GM21423 (cell line): Measurements from ENCODE around the gene CDYL.

Source experiments
- ATAC-seq: cut with Tn5 transposase; IDR thresholded peaks from one replicate; pipeline ENCODE4 v1.9.1; 2021; ENCODE audit warnings: mild to moderate bottlenecking, moderate library complexity; ENCODE audit not compliant: unreplicated experiment

CDYL gene

DNA sequence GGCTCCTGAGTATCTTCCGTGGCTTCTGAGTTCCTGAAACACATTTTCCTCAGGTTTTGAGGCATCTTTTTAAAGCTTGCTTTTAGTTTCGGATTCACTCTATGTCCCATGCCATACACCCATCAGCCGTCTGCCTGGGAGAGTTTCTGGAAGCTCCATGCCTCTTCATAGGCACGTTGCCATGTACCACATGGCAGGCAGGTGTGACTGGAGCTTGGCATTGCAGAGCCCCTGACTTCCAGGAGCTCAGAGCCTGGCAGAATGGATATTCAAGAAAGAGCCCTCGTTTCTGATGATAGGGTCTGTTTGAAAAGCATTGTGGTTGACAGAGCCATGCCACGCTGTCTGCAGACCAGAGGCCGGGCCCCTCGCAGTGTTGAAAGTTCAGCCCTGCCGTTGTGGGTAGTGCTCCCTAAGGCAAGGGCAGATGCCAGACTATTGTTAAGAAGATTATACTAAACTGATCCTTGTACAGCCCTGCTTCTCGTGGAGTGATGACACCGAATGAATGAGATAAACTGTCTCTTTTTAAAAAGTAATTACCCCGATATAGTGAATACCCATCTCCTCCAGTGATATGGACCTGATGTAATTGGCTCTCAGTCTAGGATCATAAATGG lies 127.7 kb downstream of the CDYL start:
- ATAC-seq: no peak

DNA sequence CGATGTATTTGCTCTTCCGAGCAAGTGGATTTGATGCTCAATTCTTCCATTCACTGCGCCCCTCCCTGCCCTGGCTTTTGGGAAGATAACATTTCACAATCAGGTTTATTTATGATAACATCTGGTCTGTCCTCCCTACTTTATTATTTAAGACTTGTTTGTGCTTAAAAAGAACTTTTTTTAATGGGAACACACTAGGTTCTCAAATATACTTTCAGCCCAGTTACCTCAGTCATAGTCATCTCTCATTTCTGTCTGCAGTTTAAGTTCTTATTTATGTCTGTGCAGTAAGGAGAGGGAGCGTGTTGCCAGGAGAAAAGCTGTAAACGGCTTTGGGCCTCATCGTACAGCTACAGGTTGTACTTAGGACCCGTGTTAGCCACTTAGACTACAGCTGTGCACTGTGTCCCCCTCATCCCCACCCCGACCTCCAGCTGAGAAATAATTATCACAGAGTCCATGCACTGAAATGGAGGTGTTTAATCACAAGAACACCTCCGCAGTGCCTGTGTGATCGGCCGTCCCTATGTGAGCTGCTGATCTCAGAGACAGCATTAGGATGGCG lies 128.3 kb downstream of the CDYL start:
- no peak for ATAC-seq

DNA sequence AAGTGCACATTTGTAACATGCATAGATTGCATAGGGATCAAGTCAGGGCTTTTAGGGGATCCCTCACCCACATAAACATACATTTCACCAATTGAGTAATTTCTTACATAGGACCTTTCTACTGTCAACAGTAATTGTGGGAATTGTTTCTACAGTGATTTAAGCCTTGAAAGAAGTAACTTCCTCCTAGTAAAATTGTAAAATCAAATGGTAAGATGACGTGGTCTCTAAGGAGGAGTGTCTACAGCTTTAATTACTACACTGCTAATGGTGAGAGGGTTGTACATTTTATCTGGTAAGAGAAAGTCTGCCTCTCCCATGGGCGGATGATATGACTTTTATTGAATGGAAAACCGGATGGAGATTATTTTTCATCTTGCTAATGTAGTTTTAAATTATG lies 129.6 kb downstream of the CDYL start:
- no peak for ATAC-seq

DNA sequence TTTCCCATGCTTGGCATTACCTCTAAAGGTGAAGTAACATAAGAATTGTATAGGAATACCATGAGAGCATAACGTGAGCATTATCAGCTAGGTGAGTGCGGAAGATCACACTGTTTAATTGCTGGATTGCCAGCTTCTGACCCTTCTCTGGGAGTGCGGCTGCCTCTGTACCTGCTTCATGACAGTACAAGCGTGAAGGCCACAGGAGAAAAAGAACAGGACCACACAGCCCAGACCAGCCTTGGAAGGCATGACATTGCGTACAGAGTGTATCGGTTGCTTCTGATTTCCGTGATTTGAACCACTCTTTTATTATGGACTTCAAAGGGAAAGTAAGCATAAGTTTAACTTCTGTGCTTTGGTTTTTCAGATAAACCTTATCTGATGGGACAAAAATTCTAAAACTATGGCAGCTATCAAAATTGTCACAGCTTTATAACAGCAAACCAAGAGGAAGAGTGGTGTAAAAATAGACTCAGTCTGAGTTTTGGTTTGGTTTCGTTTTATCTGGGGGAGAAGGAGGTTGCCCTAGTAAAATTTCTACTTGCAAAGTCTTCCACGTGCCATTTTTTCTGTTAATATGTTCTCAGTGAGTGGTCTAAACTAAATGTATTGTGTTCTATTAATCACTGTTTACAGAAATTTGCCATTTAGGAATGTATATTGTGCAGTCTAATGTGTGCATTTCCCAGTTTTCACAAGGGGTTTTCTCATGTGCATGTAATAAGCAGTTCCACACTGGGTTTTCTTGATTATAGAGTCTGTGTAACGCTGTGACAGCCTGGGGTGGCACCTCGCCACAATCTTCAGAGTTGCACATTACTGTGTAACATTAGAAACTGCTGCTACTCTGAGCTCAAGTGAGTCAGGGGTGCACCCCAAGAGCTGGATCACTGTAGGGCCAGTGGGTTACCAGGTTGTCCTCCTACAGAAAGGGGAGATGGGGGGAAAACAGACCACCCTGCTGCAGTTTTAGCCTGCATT lies 130.4 kb downstream of the CDYL start:
- ATAC-seq: no peak

DNA sequence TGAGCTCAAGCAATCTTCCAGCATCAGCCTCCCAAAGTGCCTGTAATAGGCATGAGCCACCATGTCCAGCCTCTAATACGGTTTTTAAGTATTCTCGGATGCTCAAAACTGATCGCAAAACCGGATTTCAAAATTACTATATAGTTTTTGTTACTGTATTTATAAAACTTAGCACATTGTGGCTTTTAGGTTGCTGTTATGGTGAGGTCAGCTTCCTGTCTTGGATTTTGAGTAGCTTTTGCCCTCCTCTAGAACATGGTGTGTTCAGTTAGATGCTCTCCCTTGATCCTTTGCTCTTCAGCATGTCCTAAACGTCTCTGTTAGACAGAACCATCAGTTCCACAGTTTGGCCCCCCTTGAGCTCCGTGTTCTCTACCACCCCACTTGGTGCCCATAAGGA lies 131.4 kb downstream of the CDYL start:
- ATAC-seq: no peak

DNA sequence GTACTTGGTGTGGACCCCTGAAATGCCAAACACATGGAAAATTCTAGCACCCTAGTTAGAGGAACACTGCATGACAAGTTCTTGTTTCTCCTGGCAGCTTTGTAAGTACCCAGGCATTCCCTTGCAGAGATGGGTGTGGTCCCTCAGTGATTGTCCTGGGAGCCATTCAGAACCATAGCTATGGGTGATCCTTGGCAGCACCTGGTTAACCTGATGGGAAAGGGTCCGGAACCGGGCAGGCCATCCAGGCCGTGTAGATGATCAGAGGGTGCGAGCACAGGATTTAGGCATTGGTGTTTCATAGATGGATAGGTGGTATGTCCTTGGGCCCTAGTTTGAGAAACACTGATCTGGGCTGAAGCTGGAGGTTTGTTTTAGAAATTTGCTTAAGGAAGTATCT lies 131.9 kb downstream of the CDYL start:
- no peak for ATAC-seq

DNA sequence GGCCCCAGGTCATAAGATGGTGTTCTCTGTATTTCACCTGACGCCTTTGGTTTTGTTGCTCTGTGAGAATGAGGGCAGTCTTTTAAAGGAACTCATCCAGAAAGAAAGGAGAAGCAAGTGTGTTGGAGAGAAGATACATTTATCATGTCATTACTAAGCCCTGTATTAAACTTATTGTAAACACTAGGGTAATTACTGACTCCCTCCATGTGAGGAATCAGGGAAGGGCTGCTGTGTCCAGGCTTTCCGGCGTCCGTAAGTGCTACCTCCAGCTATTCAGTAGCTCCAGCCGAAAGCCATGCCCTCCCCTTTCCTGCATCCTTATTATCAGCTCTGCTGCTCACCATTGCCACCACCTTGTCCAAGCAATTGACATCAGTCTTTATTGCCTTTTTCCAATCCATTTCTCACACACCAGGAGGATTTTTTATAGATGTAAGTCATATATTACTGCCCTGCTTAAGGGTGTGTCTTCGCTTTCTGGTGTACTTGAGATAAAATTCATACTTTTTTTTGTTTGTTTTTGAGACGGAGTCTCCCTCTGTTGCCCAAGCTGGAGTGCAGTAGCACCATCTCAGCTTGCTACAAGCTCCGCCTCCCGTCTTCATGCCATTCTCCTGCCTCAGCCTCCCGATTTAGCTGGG lies 133.0 kb downstream of the CDYL start:
- ATAC-seq: no peak

DNA sequence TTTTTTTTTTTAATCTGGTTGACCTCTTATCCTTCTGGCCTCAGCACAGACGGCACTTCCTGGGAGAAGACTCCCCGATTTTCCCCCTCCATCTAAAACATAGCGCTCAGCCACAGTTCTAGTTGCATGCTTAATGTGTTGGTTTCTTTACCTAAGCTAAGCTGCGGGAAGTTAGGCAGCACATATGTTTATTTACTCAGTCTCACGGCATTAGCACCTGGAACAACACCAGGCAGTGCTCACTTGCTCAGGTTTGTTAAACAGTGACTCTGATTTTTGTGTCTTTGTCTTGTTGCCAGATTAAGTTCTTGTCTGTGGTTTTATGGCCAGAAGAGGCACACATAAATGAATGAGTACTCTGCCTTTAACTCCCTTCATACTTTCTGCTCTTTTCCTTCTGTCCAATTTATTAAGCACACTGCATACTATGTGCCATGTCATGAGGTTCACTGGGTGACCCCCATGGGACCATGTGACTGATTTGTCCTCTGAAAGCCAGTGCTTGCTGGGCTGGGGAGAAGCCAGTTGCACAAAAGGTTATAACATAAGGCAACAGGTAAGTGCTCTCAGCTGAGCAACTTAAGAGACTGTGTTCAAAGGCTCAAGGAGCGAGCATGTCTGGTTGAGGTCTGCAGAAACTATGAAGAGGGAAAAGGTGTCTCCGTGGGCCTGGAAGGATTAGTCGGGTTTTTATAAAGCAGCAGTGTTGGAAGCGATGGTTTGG lies 134.0 kb downstream of the CDYL start:
- no peak for ATAC-seq

DNA sequence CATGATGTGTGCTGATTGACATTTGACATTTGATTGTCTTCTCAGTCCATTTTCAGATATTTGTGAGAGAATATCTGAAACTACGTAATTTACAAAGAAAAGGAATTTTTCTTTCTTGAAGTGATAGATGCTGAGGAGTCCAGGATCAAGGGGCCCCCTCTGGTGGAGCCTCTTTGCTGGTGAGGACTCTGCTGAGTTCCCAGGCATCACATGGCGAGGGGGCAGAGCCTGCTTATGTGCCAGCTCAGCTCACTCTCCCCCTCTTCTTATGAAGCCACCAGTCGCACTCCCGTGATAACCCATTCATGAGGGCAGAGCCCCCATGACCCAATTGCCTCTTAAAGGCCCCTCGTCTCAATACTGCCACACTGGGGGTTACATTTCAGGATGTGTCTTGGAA lies 136.4 kb downstream of the CDYL start:
- ATAC-seq: no peak

DNA sequence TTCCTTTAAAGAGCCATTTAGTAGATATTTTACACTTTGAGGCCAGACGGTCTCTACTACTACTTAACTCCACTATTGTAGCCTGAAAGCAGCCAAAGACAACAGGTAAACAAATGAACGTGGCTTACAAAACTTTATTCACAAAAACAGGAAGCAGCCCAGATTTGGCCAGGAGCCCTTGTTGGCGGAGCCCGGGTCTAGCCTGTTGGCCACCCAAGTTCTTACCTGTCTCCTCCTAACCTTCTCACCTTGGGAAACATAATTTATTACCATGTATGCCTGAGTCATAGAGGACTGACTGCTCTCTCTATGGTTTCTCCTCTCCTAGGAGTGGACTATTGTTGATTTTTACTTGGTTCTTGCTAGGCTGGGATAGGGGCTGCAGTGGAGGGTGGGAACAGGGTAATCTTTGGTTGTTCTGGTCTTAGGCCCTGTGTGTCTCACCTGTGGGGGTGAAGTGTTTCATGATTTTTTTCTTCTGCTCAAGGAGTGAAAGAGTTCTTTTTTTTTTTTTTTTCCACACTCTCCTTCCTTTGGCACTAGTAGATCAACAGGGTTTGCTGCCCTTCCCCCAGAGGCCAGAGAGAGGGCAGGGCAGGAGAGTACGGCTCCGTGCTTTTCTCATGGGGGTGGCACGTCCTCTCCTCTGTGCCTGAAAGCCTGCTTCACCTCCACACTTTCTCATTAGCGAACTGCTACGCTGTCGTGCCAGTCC lies 137.7 kb downstream of the CDYL start:
- no peak for ATAC-seq

DNA sequence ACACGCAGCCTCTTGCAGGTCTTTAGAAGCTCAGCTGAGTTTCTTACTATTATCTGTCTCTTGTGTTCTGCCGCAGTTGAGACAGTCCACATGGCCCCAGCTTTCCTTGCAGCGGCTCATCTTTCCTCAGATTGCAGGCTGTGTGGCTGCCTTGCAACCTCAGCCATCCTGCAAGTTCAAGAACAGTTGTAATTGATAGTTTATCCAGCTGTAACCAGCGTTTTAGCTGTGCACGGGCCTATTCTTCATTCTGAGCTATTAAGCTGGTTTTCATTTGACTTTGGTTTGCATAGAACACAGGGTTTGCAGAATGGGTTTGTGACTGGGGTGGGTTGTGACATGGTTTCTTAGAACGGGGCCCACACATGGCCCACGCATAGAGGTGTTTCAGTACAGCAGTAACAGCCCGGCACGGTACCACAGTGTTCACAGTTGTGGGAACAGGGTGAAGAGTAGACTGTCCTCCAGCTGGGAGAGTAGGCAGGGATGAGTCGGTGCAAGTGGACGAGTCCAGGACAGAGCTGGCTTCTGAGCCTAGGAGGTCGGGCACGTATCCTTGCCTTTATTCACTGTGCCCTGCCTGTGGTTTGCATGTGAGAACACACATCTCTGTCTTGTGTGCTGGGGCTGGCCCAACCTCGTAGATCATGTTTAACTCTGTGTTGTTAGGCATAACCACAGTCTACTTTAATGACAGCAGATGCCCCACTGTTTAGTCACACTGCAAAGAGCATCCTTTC lies 138.4 kb downstream of the CDYL start:
- no peak for ATAC-seq

DNA sequence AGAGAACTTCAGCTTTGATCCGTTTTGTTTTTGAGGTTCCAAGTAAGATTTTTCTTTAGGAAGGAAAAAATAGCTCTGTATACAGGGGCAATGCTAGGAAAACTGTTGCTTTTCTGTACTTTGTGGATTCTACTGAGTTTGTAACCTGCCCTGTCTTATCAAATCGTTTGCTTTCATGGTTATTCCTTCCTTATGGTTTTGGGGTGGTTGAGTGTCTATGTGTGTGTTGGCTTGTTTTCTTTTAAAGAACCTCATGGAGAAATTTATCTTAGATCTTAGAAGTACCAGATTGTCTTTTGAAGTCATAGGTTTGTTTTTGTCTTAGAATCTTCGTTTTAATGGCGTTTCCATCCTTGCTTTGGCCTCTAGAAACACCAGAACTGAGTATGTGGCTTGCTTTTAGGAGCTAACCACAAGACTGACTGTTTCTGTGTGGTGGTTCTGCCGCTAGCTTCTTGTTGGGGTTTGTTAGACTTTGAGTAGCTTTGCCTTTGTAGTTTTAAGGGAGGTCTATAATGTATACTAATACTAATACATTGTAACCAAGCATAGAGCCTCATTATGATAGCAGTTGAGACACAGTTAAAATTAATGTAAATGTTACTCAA lies 140.9 kb downstream of the CDYL start:
- ATAC-seq: no peak

DNA sequence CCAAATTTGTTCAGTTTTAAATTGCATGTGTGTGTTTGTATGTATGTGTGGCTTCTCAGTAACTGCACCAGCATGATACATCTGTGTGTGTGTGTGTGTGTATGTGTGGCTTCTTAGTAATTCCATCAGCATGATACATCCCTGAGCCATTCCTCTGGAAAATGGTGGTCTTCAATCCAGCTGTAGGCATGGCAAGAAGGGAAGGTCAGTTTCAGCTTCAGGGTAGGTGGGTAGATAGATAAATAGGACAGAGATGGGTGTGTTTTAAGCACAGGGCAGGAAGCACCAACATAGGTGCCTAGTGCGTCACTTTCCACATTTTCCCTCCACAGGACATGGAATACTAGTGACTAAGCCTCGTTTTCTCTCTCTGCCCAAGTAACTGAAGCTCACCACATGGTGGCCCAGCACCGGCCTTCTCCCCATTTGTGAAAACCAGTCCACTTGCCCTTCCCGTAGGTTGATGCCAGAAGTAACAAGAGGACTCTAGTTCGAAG lies 144.8 kb downstream of the CDYL start:
- no peak for ATAC-seq

DNA sequence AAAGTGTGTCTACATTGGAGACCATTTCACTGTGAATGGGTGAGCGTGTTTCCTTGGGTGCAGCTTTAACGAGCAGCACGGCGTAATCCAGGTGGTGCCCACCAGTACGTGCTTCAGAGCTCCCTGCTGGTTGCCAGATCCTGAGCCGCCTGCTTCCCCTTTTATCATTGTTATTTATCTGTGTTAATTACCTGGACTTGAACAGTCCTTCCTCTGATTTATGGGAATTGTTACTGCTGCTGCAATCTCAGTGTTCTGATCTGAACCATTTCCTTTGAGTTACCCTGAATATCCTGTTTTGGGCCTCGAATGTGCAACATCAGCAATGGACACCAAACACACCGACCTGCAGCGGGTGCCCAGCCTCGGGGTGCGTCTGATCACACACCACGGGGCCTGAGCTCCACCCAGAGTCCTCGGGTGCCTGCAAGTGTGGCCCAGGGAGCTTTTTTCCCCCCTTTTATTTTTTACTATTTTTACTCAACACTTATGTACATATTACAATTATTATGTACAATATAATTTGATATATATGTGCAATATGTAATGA lies 146.4 kb downstream of the CDYL start:
- no peak for ATAC-seq

DNA sequence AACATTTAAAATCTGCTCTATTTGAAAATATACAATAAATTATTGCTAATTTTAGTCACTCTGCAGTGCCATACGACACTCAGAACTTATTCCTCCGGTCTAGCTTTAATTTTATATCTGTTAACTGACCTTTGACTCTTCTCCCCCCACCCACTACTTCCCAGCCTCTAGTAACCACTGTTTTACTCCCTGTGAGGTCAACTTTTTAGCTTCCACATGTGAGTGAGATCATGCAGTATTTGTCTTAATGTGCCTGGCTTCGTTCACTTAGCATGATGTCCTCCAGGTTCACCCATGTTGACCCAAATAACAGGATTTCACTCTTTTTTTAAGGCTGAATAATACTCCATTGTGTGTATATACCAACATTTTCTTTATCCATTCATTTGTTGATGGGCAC lies 146.9 kb downstream of the CDYL start:
- no peak for ATAC-seq

DNA sequence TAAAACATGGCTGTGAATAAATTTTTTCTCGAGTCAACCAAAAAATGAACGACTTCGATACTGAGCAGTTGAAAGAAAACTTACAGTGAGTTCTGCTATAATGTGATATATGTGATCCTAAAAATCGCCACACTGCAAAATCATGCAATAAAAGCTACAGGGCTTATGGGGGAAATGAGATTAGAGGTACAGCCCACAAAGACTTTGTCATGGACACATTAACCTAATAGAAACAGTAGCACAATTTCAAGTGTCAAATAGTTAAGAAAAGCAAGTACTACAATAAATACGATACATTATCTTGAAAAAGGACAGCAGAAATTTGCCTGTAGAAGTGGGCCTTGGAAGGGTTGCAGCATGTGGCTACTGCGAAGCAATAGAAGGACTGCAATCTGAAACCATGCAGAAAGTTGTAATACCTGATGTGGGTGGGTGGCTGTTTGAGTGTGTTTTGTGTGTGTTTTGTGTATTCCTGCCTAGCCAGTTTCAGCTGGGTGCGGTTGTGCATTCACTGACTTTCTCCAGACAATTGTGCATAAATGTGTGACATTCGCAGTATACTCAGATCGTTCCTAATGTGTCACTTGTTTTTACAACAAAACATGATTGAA lies 148.6 kb downstream of the CDYL start:
- no peak for ATAC-seq

DNA sequence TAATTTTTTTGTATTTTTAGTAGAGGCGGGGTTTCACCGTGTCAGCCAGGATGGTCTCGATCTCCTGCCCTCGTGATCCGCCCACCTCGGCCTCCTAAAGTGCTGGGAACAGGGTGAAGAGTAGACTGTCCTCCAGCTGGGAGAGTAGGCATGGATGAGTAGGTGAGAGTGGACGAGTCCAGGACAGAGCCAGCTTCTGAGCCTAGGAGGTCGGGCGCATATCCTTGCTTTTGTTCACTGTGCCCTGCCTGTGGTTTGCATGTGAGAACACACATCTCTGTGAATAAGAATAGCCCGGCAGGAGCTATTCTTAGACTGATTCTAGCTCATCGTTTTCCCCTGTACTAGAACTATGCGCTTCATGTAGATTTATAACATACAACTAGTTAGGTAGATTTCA lies 149.4 kb downstream of the CDYL start:
- no peak for ATAC-seq

DNA sequence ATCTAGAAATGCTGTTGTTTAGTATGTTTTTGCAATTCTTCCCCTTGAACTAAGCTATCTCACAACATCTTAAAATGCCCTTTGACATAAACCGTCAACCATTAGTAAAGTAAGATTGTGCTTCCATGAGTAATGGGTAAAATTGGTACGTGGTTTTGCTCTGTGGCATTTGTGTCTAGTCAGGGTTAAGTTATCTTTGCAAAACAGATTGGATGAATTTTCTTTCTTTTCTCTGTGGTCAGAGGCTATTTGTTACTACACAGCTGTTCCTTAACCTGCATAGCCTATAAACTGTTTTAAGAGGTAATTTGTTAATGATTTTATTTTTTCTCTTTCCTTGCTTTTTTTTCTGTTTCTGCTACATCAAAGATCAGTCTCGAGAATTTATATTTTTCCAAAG lies 152.2 kb downstream of the CDYL start:
- no peak for ATAC-seq
